Stimulated activated naive CD8-positive, alpha-beta T cell treated with anti-CD3 and anti-CD28 coated beads, Interleukin-15, amount 100 ng/mL, for 72 hours (primary cell): ENCODE results near the gene PPP1R3G.
A peak's percentile ranks its signal among the peaks of the same experiment; 100 is the strongest.
"Not testable (repeated sequence)": the region's sequence is repeated elsewhere in the genome, so short reads cannot be mapped to it uniquely, and the experiment has no call there.

Source experiments
- ATAC-seq: fragments of 150-1000 bp; cut with Tn5 transposase; 2 replicates; pipeline ENCODE4 v1.10.0; 2021; ENCODE audit warnings: mild to moderate bottlenecking, moderate library complexity
- DNase-seq, 2 donors: peaks; one replicate each; pipeline ENCODE4 v3.0.0; 2021 to 2022
- H3K27ac Mint-ChIP-seq, 2 donors: one replicate each; pipeline ENCODE4 v1.8.0; 2022; ENCODE audit warnings: mild to moderate bottlenecking in 2 of 2, mixed read lengths in 2 of 2, moderate library complexity in 2 of 2
- H3K27me3 Mint-ChIP-seq: one replicate; pipeline ENCODE4 v1.8.0; 2022; ENCODE audit warnings: mixed read lengths
- H3K4me1 Mint-ChIP-seq: one replicate; pipeline ENCODE4 v1.8.0; 2022; ENCODE audit warnings: mild to moderate bottlenecking, mixed read lengths
- H3K4me3 Mint-ChIP-seq, 2 donors: one replicate each; pipeline ENCODE4 v1.8.0; 2022; ENCODE audit warnings: mild to moderate bottlenecking in 2 of 2, mixed read lengths in 2 of 2, moderate library complexity in 1 of 2
- H3K9me3 Mint-ChIP-seq, 2 donors: one replicate each; pipeline ENCODE4 v1.8.0; 2022; ENCODE audit warnings: mixed read lengths in 2 of 2

PPP1R3G gene

GRCh38 chr6:5060439-5060838 lies 24.7 kb upstream of the PPP1R3G start:
- not testable (repeated sequence) for H3K27ac Mint-ChIP-seq, H3K9me3 Mint-ChIP-seq, H3K4me1 Mint-ChIP-seq, H3K4me3 Mint-ChIP-seq, ATAC-seq, DNase-seq, H3K27me3 Mint-ChIP-seq

DNA sequence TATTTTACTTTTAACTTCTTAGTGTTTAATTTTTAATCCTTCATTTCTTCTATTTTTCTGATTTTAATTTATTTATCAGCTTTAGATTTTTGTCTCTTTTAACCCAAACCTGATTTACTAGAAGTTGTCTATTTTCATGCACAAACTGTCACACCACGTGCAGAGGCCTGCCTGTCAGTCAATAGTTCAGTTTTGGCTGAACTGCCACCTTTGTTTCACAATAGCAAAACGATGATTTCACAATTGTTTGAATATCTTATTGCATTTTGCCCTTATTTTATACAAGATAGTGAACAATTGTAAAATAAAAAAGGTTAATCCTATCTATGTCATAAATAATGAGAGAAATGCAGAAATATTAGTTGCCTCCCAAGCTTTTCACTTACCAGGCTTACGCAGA lies 24.0 kb upstream of the PPP1R3G start:
- Mint-ChIP-seq H3K4me1 (no peaks in the 10 kb centered on the region), H3K9me3 (peaks cover 0 to 4% of the 10 kb centered on the region in 2 donors), H3K27me3 (no peaks in the 10 kb centered on the region), H3K27ac (no peak overlapping the region), H3K4me3 (no peak overlapping the region)
- no peak for DNase-seq
- ATAC-seq, result no peak

DNA sequence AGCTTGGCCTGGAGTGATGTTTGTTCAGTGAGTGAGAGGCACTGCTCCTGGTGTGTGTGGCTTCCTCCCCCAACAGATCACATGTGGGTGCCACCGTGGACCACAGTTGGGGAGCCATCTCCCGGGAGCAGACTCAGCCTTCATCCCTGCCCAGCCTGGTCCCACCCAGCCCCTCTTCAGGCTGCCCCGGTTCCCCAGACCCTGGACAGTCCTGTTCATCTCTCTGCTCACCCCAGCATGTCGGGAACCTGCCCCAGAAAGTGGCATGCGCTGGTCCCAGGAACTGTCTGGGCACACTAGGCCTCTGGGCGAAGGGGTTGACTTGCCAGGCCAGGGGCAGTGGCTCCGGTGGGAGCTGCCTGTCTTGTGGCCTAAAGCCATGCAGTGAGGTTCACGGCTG lies 21.5 kb upstream of the PPP1R3G start:
- no peaks in the 10 kb centered on the region for H3K27me3 Mint-ChIP-seq
- no peaks in the 10 kb centered on the region for H3K4me1 Mint-ChIP-seq
- DNase-seq, result no peak

DNA sequence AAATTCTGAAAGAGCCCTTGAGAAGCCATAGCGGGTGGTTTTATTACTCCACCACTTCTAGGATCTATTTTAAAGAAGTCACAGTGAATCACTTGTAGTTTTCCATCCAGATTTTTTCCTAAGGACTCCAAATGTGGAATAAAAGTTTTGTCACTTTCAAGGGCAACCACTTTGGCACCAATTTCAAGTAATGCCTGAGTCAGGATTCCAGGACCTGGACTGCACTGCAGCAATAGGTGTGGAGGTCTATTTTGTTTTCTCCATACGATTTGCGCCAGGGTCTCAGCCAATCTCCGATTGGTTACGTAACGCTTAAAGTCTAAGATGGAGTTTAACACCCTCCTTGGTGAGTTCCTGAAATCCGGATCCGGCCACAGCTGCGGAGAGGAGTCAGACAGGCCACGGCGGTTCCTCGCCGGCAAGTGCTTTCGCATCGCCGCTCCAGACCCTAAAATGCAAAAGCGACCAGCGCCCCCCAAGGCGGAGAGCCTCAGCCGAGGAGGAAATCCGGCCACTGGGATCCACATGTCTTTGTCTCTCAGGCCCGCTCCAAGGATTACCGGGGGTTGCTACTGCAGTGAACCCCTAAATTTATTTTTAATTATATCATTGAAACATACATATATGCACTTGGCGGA lies 18.6 kb upstream of the PPP1R3G start:
- H3K9me3 Mint-ChIP-seq, result peaks cover 4 to 6% of the 10 kb centered on the region in 2 donors
- no peak for DNase-seq
- ATAC-seq, result no peak
- no peaks in the 10 kb centered on the region for H3K4me1 Mint-ChIP-seq
- no peak overlapping the region for H3K4me3 Mint-ChIP-seq
- no peaks in the 10 kb centered on the region for H3K27me3 Mint-ChIP-seq
- no peak overlapping the region for H3K27ac Mint-ChIP-seq

More for the DNA sequence above, 21.5 kb upstream of the PPP1R3G start:
- Mint-ChIP-seq H3K4me3 (no peak overlapping the region), H3K9me3 (peaks cover 4 to 6% of the 10 kb centered on the region in 2 donors), H3K27ac (no peak overlapping the region)
- no peak for ATAC-seq

- ATAC-seq, result no peak
- Mint-ChIP-seq H3K27ac (no peak overlapping the region), H3K4me1 (no peaks in the 10 kb centered on the region), H3K4me3 (no peak overlapping the region), H3K9me3 (peaks cover 4 to 6% of the 10 kb centered on the region in 2 donors), H3K27me3 (no peaks in the 10 kb centered on the region)
- DNase-seq, result no peak
Measured at GRCh38 chr6:5067305-5067704, 17.8 kb upstream of the PPP1R3G start.

DNA sequence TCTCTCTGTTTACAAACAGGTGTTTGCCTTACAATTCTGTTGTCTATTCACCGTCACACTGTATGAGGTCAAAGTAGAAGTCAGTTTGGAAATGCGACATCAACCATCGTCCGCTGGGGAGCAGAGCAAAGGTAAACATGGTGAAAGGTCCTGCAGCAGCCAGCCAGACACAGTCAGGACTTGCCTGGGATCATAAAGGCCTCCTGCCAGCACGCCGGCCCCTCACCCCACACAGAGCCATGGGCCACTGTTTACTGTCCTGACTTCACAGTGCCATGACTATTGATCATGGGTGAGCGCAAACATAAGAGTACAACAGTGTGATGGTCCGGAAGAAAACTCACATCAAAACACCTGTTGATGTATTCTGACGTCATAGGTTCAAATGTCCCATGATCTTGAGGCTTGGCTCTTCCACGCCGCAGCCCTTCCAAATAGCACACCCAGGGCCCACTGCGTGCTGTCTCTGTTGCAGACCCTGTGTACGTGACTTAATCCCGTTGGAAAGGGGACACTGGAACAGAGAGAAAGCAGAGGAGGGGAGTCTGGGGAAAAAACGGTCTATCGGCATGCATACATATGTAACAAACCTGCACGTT lies 16.9 kb upstream of the PPP1R3G start:
- Mint-ChIP-seq H3K9me3 (peaks cover 4 to 6% of the 10 kb centered on the region in 2 donors), H3K27ac (no peak overlapping the region), H3K4me3 (no peak overlapping the region), H3K27me3 (no peaks in the 10 kb centered on the region), H3K4me1 (no peaks in the 10 kb centered on the region)
- ATAC-seq, result no peak
- DNase-seq, result no peak

DNA sequence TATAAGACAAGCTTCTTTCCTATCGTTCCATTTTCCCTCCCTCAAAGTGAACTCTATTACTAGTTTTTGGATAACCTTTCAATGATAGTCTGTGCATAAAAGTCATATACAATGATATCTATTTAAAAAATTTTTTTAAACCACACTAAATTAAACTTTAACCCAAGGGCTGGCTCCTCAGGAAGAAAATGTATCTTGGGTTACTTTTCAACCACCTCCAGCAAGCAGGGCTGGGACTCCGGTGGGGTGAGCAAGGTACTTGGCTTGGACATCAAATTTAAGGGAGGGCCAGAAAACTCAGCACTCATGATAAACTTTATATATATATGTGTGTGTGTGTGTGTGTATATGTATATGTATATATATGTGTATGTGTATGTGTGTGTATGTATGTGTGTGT lies 13.9 kb upstream of the PPP1R3G start:
- DNase-seq (no peak), ATAC-seq (no peak)
- H3K4me3 Mint-ChIP-seq, result no peak overlapping the region
- H3K4me1 Mint-ChIP-seq, result no peaks in the 10 kb centered on the region
- no peaks in the 10 kb centered on the region for H3K27me3 Mint-ChIP-seq
- H3K27ac Mint-ChIP-seq, result no peak overlapping the region
- H3K9me3 Mint-ChIP-seq, result peaks cover 0 to 11% of the 10 kb centered on the region in 2 donors

DNA sequence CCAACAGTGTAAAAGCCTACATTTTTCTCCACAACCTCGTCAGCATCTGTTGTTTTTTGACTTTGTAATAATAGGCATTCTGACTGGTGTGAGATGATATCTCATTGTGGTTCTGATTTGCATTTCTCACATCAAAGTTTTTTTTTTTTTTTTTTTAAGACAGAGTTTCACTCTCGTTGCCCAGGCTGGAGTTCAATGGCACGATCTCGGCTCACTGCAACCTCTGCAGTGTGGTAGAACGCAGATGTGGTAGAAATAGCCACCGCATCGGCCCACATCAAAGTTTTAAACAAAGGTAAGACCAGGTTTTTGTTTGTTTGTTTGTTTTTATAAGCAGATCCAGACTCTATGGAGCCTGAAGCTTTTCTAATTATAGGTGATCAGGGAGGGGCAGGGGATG lies 12.7 kb upstream of the PPP1R3G start:
- DNase-seq, result no peak
- Mint-ChIP-seq H3K4me1 (no peaks in the 10 kb centered on the region), H3K27ac (no peak overlapping the region), H3K27me3 (peaks cover 9% of the 10 kb centered on the region), H3K4me3 (no peak overlapping the region), H3K9me3 (peaks cover 0 to 6% of the 10 kb centered on the region in 2 donors)
- no peak for ATAC-seq

GRCh38 chr6:5073992-5074391 lies 11.1 kb upstream of the PPP1R3G start:
- no peaks in the 10 kb centered on the region for H3K4me1 Mint-ChIP-seq
- H3K4me3 Mint-ChIP-seq, result no peak overlapping the region
- DNase-seq (no peak), ATAC-seq (no peak)
- H3K9me3 Mint-ChIP-seq, result peaks cover 0 to 5% of the 10 kb centered on the region in 2 donors
- peaks cover 9% of the 10 kb centered on the region for H3K27me3 Mint-ChIP-seq
- no peak overlapping the region for H3K27ac Mint-ChIP-seq

DNA sequence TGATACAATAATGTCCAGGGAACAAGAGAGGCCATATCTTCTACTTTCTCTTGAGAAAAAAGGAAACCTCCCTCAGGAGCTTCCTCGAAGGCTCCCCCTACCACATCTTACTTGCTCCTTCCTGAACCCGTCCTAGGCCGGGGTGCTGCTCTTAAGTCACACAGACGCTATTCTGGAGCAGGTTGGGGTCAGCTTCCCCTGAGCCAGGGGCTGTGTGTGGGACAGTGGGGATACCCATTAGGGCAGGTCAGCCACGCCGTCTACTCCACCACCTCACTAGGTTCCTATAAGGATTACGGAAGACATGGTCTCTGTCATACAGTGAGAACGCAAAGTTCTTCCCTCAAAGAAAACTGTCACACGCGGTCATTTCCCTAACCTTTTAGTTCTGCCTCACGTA lies 8.2 kb upstream of the PPP1R3G start:
- ATAC-seq (no peak), DNase-seq (no peak)
- no peak overlapping the region for H3K4me3 Mint-ChIP-seq
- peaks cover 13% of the 10 kb centered on the region for H3K27me3 Mint-ChIP-seq
- no peaks in the 10 kb centered on the region for H3K4me1 Mint-ChIP-seq
- peak overlapping the region in 1 of 2 donors; percentile 21 for H3K27ac Mint-ChIP-seq
- peaks cover 0 to 5% of the 10 kb centered on the region in 2 donors for H3K9me3 Mint-ChIP-seq

DNA sequence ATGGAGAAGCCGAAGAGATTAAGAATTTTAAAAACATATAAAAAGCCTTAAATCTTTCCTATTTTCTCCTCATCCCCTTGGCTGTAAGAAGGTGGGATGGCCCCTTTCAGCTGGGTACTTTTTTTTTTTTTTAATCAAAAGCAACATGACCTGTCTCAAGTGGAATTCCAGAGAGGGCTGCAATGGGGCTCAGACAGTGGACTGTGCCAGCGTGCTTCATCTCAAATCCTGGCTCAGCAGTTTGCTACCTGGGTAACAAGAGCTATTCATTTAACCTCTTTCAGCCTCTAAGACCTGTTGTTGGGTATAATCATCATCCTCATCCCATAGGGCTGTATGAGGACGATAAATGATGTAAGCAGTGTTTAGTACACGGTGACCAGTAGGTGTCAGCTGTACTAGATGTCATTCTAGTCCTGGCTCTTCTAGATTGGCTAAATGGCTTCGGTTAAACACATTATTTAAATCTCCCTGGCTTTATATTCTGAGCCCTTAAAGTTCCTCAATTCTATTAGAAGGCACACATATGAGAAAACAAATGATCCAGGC lies 6.9 kb upstream of the PPP1R3G start:
- H3K4me3 Mint-ChIP-seq, result no peak overlapping the region
- no peaks in the 10 kb centered on the region for H3K4me1 Mint-ChIP-seq
- no peak for DNase-seq
- peaks cover 25% of the 10 kb centered on the region for H3K27me3 Mint-ChIP-seq
- no peak overlapping the region for H3K27ac Mint-ChIP-seq
- H3K9me3 Mint-ChIP-seq, result peaks cover 0 to 5% of the 10 kb centered on the region in 2 donors
- no peak for ATAC-seq

- no peaks in the 10 kb centered on the region for H3K4me1 Mint-ChIP-seq
- H3K4me3 Mint-ChIP-seq, result no peak overlapping the region
- peaks cover 40% of the 10 kb centered on the region for H3K27me3 Mint-ChIP-seq
- DNase-seq (no peak), ATAC-seq (no peak)
- peaks cover 0 to 5% of the 10 kb centered on the region in 2 donors for H3K9me3 Mint-ChIP-seq
- H3K27ac Mint-ChIP-seq, result no peak overlapping the region
Measured at GRCh38 chr6:5079692-5080091, 5.4 kb upstream of the PPP1R3G start.

DNA sequence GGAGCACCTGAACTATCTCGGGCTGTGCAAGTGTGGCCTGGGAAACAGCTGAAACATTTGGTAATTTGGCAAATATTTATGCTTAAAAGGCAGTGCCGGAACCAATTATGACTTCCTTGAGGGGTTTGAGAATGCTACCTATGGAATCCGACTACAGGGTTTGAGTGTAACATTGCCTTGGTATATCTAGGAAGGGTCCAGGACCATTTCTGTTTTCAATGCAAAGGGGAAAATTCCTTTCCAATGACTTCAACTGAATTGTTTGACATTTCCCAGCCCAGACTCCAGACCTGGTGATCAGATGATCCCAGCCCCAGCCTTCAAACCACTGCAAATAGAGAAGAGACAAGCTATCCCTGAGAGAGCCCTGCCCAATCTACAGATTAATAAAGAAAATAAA lies 4.6 kb upstream of the PPP1R3G start:
- no peak overlapping the region for H3K27ac Mint-ChIP-seq
- H3K27me3 Mint-ChIP-seq, result peaks cover 49% of the 10 kb centered on the region
- H3K4me1 Mint-ChIP-seq, result no peaks in the 10 kb centered on the region
- no peak overlapping the region for H3K4me3 Mint-ChIP-seq
- no peak for ATAC-seq
- DNase-seq, result no peak
- H3K9me3 Mint-ChIP-seq, result no peaks in the 10 kb centered on the region

GRCh38 chr6:5081182-5081581 lies 4.0 kb upstream of the PPP1R3G start:
- H3K4me1 Mint-ChIP-seq, result peaks cover 1% of the 10 kb centered on the region
- peaks cover 52% of the 10 kb centered on the region for H3K27me3 Mint-ChIP-seq
- H3K4me3 Mint-ChIP-seq, result no peak overlapping the region
- no peak for ATAC-seq
- H3K9me3 Mint-ChIP-seq, result no peaks in the 10 kb centered on the region
- no peak for DNase-seq
- H3K27ac Mint-ChIP-seq, result no peak overlapping the region

DNA sequence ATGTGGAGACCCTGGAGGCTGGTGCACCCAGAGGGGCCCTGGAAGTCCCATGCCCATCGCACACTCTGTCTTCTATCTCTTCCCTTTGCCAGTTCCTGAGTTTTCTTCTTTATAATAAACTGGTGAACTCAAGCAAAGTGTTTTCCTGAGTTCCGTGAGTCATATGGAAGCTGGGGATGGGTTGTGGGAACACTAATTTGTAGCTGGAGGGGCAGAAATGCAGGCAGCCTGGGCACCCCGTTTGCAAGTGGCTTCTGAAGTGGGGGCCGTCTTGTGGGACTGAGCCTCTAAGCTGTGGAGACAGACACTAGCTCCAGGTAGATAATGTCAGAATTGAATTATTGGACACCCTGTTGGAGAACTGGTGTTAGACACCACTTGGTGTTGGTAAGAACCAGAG lies 3.2 kb upstream of the PPP1R3G start:
- Mint-ChIP-seq H3K4me3 (no peak overlapping the region), H3K27ac (no peak overlapping the region), H3K4me1 (peaks cover 6% of the 10 kb centered on the region), H3K9me3 (no peaks in the 10 kb centered on the region), H3K27me3 (peaks cover 54% of the 10 kb centered on the region)
- ATAC-seq (no peak), DNase-seq (no peak)

DNA sequence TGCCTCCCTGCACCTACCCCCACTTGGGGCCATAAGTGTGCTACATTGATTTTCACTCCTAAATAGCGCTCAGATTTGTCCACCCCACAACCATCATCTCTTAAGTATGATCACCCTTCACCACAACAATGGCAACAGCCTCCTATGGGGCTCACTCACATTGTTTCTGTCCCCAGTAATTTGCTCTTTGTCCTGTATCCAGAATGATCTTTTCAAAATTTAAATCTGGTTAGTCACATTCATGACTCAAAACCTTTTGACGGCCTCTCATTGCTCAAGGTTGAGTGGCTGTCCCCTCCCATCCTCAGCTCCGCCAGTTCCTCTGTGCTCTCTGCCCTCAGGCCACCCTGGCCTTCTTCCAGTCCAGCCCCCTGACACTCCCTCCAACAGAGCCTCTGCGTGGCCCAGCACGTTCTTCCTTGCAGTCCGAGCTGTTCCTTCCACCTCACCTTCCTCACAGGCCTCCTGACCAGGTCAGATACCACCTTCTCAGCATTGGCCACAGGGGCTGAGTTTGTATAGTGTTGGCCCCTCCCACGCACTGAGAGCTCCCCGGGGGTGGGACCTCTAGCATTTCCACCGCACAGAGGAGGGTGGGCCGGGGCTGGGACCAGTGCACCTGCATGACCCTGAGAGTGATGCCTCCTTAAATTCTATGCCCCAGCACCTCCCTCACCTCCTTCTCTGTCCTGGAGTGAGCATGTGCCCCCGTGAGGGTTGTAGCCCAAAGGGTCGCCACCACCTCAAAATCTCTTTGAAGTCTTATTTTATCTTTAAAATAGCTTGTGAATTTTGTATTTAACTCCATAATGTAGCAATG lies 2.4 kb upstream of the PPP1R3G start:
- DNase-seq (no peak), ATAC-seq (no peak)
- Mint-ChIP-seq H3K9me3 (no peaks in the 10 kb centered on the region), H3K4me3 (no peak overlapping the region), H3K4me1 (peaks cover 6% of the 10 kb centered on the region), H3K27ac (no peak overlapping the region), H3K27me3 (peaks cover 59% of the 10 kb centered on the region)
